Measurements from ENCODE around the gene TIMP2. TPM values are rescaled to one million over a fixed set of nuclear protein-coding genes. Genes with fewer than 3 reads are reported as not detected.

TIMP2 gene
- total and polyA plus RNA-seq, 2 of the 8 experiments (the other 6 are each of a cell fraction or from before 2014, with no cell fraction given) = 18.2 to 43.3 TPM

- Histone ChIP-seq H3K56ac (replicated peaks; ENCODE audit: insufficient read length, low read depth, low read length) (no peak overlapping the region), H2BK20ac (ENCODE audit: low read length) (no peak overlapping the region), H3K9me3 (ENCODE audit: insufficient read depth in 2 of 2, low read depth in 1 of 2, low read length in 1 of 2) (no peaks in the 10 kb centered on the region), H3K4ac (replicated peaks; ENCODE audit: insufficient read length, low read depth, low read length) (peak overlapping the region; percentile 21), H4K20me1 (replicated peaks in 1 of 2; ENCODE audit: control insufficient read depth in 1 of 2, insufficient read depth in 2 of 2, low read length in 2 of 2) (peaks cover 2 to 24% of the 10 kb centered on the region in 2 experiments), H3K4me2 (ENCODE audit: insufficient read depth in 1 of 2, low read depth in 2 of 2, low read length in 2 of 2) (no peak overlapping the region), H3K79me1 (ENCODE audit: low read depth, low read length) (peaks cover 14% of the 10 kb centered on the region), H3K36me3 (ENCODE audit: control insufficient read depth in 2 of 4, insufficient read depth in 4 of 4, low read length in 3 of 4) (no peaks in the 10 kb centered on the region), H3K23ac (ENCODE audit: insufficient read length) (no peak overlapping the region), H3K27me3 (replicated peaks in 1 of 4; ENCODE audit: control insufficient read depth in 3 of 4, extremely low read depth in 1 of 4, insufficient read depth in 3 of 4, low read length in 3 of 4) (no peaks in the 10 kb centered on the region), H3K27ac (ENCODE audit: low read depth, low read length) (no peak overlapping the region), H3K9ac (replicated peaks in 1 of 4; ENCODE audit: extremely low read depth in 1 of 4, low read depth in 3 of 4, low read length in 3 of 4) (peak overlapping the region in 1 of 4 experiments; percentile 4; a peak in 2 of 7 replicates), H2BK15ac (ENCODE audit: low read length) (no peak overlapping the region; the same call in 1 of the 2 replicates), H3K4me1 (replicated peaks in 1 of 4; ENCODE audit: control insufficient read depth in 3 of 4, insufficient read depth in 4 of 4, low read length in 3 of 4) (peaks cover 0 to 11% (median 4%) of the 10 kb centered on the region in 4 experiments; a peak in 6 of 7 replicates), H3K23me2 (ENCODE audit: low read depth, low read length) (no peaks in the 10 kb centered on the region), H3K18ac (ENCODE audit: extremely low read depth, low read length) (no peak overlapping the region), H2AK5ac (ENCODE audit: low read depth, low read length) (peak overlapping the region; percentile 93; the same call in 1 of the 2 replicates), H2BK120ac (replicated peaks; ENCODE audit: low read depth, low read length) (no peak overlapping the region), H4K91ac (replicated peaks; ENCODE audit: insufficient read length, low read length) (peak overlapping the region; percentile 40), H3K79me2 (ENCODE audit: control insufficient read depth in 1 of 2, insufficient read depth in 2 of 2, low read length in 2 of 2) (peaks cover 0 to 50% of the 10 kb centered on the region in 2 experiments; a peak in 2 of 4 replicates), H2BK5ac (ENCODE audit: low read depth, low read length) (no peak overlapping the region; the same call in 1 of the 2 replicates), H3K14ac (ENCODE audit: insufficient read length) (no peak overlapping the region), H2AFZ (ENCODE audit: low read length) (no peak overlapping the region), H3K4me3 (ENCODE audit: extremely low read depth in 1 of 4, insufficient read depth in 2 of 4, low read depth in 3 of 4, low read length in 4 of 4) (no peak overlapping the region), H4K5ac (ENCODE audit: insufficient read length, low read depth, low read length) (no peak overlapping the region), H4K8ac (ENCODE audit: extremely low read depth, insufficient read depth, low read length) (peak overlapping the region; percentile 65; the same call in 1 of the 2 replicates), H2BK12ac (ENCODE audit: low read depth, low read length) (no peak overlapping the region)
- FAIRE-seq (no peak), DNase-seq (ENCODE audit: low read depth in 1 of 2, low spot score in 2 of 2) (no peak)
- ChIA-PET CTCF (ENCODE audit: partially characterized antibody) (interaction anchor here (0.7 to 4.3 kb wide), 7 partner anchors 11 to 87 kb away, joined by 3 to 20 read pairs (median 3); partner anchors contain the start of gene CEP295NL), POLR2A (ENCODE audit: partially characterized antibody) (interaction anchor here (0.7 to 1.4 kb wide), 2 partner anchors 10 to 12 kb away, joined by 3 to 4 read pairs; no protein-coding TSS in a partner anchor)
- 79% methylated on average over 17 of the region's 17 CpGs; no CpG with 5 or more reads in 1 of the 2 experiments for WGBS, 2 experiments (ENCODE audit: extremely low coverage in 1 of 2, insufficient coverage in 1 of 2, insufficient read length in 1 of 2, insufficient replicate concordance in 2 of 2, low coverage in 1 of 2, low lambda C conversion rate in 2 of 2, missing lambda C conversion rate in 1 of 2)
- TF ChIP-seq GABPA (IDR thresholded peaks at IDR 0.05; ENCODE audit: borderline replicate concordance, insufficient read depth, low read length) (no peak), SUZ12 (IDR thresholded peaks at IDR 0.05; ENCODE audit: low read length) (no peak), POLR2AphosphoS5 (IDR thresholded peaks at IDR 0.05; ENCODE audit: low read depth, low read length) (no peak), CBX5 (IDR thresholded peaks at IDR 0.05; ENCODE audit: low read depth, low read length) (no peak), ATF3 (IDR thresholded peaks at IDR 0.05; ENCODE audit: insufficient read depth, low read depth, low read length) (no peak), CREB1 (IDR thresholded peaks at IDR 0.05) (no peak), ASH2L (IDR thresholded peaks at IDR 0.05; ENCODE audit: low read length) (no peak), SIN3A (conservative IDR thresholded peaks at IDR 0.05 in 1 of 2, IDR thresholded peaks at IDR 0.05 in 1 of 2; ENCODE audit: low read depth in 1 of 2, low read length in 2 of 2) (no peak), RAD21 (IDR thresholded peaks at IDR 0.05 in 1 of 2, conservative IDR thresholded peaks at IDR 0.05 in 1 of 2; ENCODE audit: low read depth in 2 of 2, low read length in 2 of 2) (no peak), PHF8 (conservative IDR thresholded peaks at IDR 0.05; ENCODE audit: low read depth, low read length) (no peak), CHD2 (IDR thresholded peaks at IDR 0.05; ENCODE audit: low read length) (no peak)
These were observed 9.1 kb downstream of the TIMP2 start for GRCh38 chr17:78915872-78916632.

All from H1 (cell line).